K562 (cell line): ENCODE measurements around the gene PAQR8. TPM values are rescaled to one million over a fixed set of nuclear protein-coding genes. Genes with fewer than 3 reads are reported as not detected.

ENCODE experiments used
- ADNP ChIP-seq: fragments of 200-800 bp; sonication (Bioruptor generic); IDR thresholded peaks from 2 replicates; pipeline ENCODE4 v1.6.1; 2016; ENCODE audit warnings: missing genetic modification characterization, missing compliant biosample characterization
- BRD4 ChIP-seq: fragments of 200-600 bp; sonication (generic); IDR thresholded peaks from 2 replicates; pipeline ENCODE4 v1.6.1; 2017; ENCODE audit warnings: inconsistent platforms
- BRD9 ChIP-seq: fragments of 450-650 bp; IDR thresholded peaks from 2 replicates; pipeline ENCODE4 v1.6.1; 2018; ENCODE audit warnings: low read depth; ENCODE audit not compliant: partially characterized antibody
- CBX5 ChIP-seq: IDR thresholded peaks from 2 replicates; pipeline ENCODE4 v1.6.1; 2014; ENCODE audit warnings: low read depth, borderline replicate concordance
- CC2D1A ChIP-seq: fragments of 450-650 bp; IDR thresholded peaks from 2 replicates; pipeline ENCODE4 v1.6.1; 2017; ENCODE audit warnings: mild to moderate bottlenecking
- EWSR1 ChIP-seq: fragments of 450-650 bp; IDR thresholded peaks from 2 replicates; pipeline ENCODE4 v1.6.1; 2018; ENCODE audit warnings: borderline replicate concordance, mild to moderate bottlenecking, low read depth, moderate library complexity; ENCODE audit not compliant: partially characterized antibody
- GATAD2A ChIP-seq: fragments of 450-650 bp; IDR thresholded peaks from 2 replicates; pipeline ENCODE4 v1.6.1; 2017
- HDAC1 ChIP-seq, 2 experiments: fragments of 450-650 bp; IDR thresholded peaks; 2 replicates each; pipeline ENCODE4 v1.6.1; 2016 to 2017; ENCODE audit warnings: inconsistent platforms in 1 of 2, mild to moderate bottlenecking in 1 of 2, moderate library complexity in 1 of 2
- HLTF ChIP-seq: fragments of 450-650 bp; IDR thresholded peaks from 2 replicates; pipeline ENCODE4 v1.6.1; 2016
- ILK ChIP-seq: fragments of 450-650 bp; IDR thresholded peaks from 2 replicates; pipeline ENCODE4 v1.6.1; 2016; ENCODE audit warnings: missing genetic modification characterization, low read depth, mild to moderate bottlenecking, missing compliant biosample characterization, moderate library complexity, borderline replicate concordance
- NFXL1 ChIP-seq: fragments of 450-650 bp; formaldehyde crosslinking; IDR thresholded peaks from 2 replicates; pipeline ENCODE4 v1.4.0; 2021; ENCODE audit warnings: mild to moderate bottlenecking
- NR4A1 ChIP-seq, 2 experiments: fragments of 250-450 bp in 1 of 2; fragments of 450-650 bp in 1 of 2; sonication (Bioruptor Pico) in 1 of 2; IDR thresholded peaks; 2 replicates each; pipeline versions ENCODE4 v1.4.0 to v1.6.1; 2016 to 2020; ENCODE audit warnings: mild to moderate bottlenecking in 2 of 2, missing compliant biosample characterization in 1 of 2, missing genetic modification characterization in 1 of 2, moderate library complexity in 1 of 2
- PURB ChIP-seq: sonication (generic); formaldehyde crosslinking; IDR thresholded peaks from 2 replicates; pipeline ENCODE4 v1.9.0; 2021; ENCODE audit warnings: low read depth, mild to moderate bottlenecking, missing genetic modification reagents
- RBFOX2 ChIP-seq: fragments of 200-400 bp; formaldehyde crosslinking; IDR thresholded peaks from 2 replicates; pipeline ENCODE4 v1.6.1; 2017; ENCODE audit warnings: low read depth, mild to moderate bottlenecking, low read length, moderate library complexity
- RBM39 ChIP-seq: fragments of 200-400 bp; formaldehyde crosslinking; optimal IDR thresholded peaks from 2 replicates; pipeline ENCODE3; 2018; ENCODE audit warnings: low read depth, low read length
- SMAD1 ChIP-seq: fragments of 150-350 bp; IDR thresholded peaks from 2 replicates; pipeline ENCODE4 v1.6.1; 2014; ENCODE audit warnings: low read length, low read depth; ENCODE audit not compliant: partially characterized antibody
- SMAD2 ChIP-seq: fragments of 150-350 bp; IDR thresholded peaks from 2 replicates; pipeline ENCODE4 v1.6.1; 2014; ENCODE audit warnings: low read depth, mild to moderate bottlenecking, low read length
- TCF7 ChIP-seq: sonication (generic); IDR thresholded peaks from 2 replicates; pipeline ENCODE4 v1.6.1; 2016; ENCODE audit warnings: antibody characterized with exemption, borderline replicate concordance
- TSC22D4 ChIP-seq: fragments of 450-650 bp; IDR thresholded peaks from 2 replicates; pipeline ENCODE4 v1.6.1; 2016; ENCODE audit warnings: missing genetic modification characterization, missing biosample characterization, control low read depth
- ZFP36 ChIP-seq: fragments of 150-350 bp; IDR thresholded peaks from 2 replicates; pipeline ENCODE4 v1.6.1; 2018; ENCODE audit warnings: low read length, low read depth; ENCODE audit not compliant: partially characterized antibody
- ZKSCAN1 ChIP-seq: fragments of 150-350 bp; IDR thresholded peaks from 2 replicates; pipeline ENCODE4 v1.6.1; 2016; ENCODE audit warnings: low read depth, low read length
- polyA plus RNA-seq, 8 experiments: library from polyadenylated mRNA; depleted of rRNA in 4 of 8; stranded (reverse) in 5 of 8; unstranded in 3 of 8; fragments of >200 nt; fragmentation: Nextera tagmentation in 2 of 8; fragmentation: Illumina TruSeq in 1 of 8; extraction: Ambion mirVana in 2 of 8; extraction: Trizol in 1 of 8; gene quantifications; 2 replicates each; pipeline versions ENCODE4 v1.2.1 to v1.2.3, GENCODE V29; 2011 to 2014; ENCODE audit warnings: inconsistent platforms in 1 of 8, missing spikeins in 1 of 8
- total RNA-seq, 7 experiments: library from RNA; depleted of rRNA in 6 of 7; stranded (reverse); fragments of >200 nt in 6 of 7; fragmentation: Illumina TruSeq in 2 of 7; extraction: Trizol in 2 of 7; gene quantifications; 2 replicates each; pipeline versions ENCODE4 v1.2.1 to v1.2.3, GENCODE V29; 2011 to 2021; ENCODE audit warnings: low replicate concordance in 1 of 7
- TF ChIP-seq, protein P1 (sequence below), 2 experiments: fragments of 450-650 bp in 1 of 2; sonication (generic) in 1 of 2; formaldehyde crosslinking in 1 of 2; IDR thresholded peaks; 2 replicates each; pipeline versions ENCODE4 v1.7.1 to v1.9.0; 2016 to 2022; ENCODE audit warnings: inconsistent platforms in 1 of 2, mild to moderate bottlenecking in 1 of 2, missing genetic modification reagents in 1 of 2

The PAQR8 gene
- total and polyA plus RNA-seq, 9 of the 15 experiments (the other 6 are each of a cell fraction or from before 2014, with no cell fraction given) = 1.4 to 10.2 (median 3.5) TPM

DNA sequence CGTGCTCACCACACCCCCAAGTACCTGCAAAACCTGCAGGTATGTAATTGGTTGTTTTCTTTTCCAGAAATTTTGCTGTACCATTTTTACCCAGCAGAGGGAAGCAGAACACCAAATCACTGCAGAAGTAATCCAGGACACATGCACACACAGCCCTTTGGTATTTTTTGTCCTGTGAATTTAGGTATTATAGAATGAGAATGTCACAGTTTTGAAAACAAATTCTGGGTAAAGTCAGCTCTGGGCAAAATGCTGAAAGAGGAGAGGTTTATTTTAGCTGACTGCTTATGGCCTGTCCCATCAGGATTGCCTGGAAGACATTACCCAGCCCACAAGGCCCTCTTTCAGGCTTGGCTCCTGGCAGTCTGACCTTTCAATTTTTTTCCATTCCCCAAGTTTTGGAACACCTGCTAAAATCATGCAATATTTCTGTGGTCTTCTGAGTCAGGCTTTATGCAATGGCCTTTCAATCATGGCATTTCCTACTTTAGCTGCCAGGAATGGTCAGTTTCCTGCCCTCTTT lies 54.7 kb downstream of the PAQR8 start (continued):
- TF ChIP-seq, protein P1, sequence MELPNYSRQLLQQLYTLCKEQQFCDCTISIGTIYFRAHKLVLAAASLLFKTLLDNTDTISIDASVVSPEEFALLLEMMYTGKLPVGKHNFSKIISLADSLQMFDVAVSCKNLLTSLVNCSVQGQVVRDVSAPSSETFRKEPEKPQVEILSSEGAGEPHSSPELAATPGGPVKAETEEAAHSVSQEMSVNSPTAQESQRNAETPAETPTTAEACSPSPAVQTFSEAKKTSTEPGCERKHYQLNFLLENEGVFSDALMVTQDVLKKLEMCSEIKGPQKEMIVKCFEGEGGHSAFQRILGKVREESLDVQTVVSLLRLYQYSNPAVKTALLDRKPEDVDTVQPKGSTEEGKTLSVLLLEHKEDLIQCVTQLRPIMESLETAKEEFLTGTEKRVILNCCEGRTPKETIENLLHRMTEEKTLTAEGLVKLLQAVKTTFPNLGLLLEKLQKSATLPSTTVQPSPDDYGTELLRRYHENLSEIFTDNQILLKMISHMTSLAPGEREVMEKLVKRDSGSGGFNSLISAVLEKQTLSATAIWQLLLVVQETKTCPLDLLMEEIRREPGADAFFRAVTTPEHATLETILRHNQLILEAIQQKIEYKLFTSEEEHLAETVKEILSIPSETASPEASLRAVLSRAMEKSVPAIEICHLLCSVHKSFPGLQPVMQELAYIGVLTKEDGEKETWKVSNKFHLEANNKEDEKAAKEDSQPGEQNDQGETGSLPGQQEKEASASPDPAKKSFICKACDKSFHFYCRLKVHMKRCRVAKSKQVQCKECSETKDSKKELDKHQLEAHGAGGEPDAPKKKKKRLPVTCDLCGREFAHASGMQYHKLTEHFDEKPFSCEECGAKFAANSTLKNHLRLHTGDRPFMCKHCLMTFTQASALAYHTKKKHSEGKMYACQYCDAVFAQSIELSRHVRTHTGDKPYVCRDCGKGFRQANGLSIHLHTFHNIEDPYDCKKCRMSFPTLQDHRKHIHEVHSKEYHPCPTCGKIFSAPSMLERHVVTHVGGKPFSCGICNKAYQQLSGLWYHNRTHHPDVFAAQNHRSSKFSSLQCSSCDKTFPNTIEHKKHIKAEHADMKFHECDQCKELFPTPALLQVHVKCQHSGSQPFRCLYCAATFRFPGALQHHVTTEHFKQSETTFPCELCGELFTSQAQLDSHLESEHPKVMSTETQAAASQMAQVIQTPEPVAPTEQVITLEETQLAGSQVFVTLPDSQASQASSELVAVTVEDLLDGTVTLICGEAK (IDR thresholded peaks at IDR 0.05) = no peak
- TF ChIP-seq, protein P1 (CRISPR knock-in tag; IDR thresholded peaks at IDR 0.05) = no peak
- TF ChIP-seq RBFOX2 (no peak), BRD9 (no peak), SMAD1 (no peak), SMAD2 (no peak), TCF7 (0 out of 2 replicates have a peak, but pooled peaks have one; percentile 4), TSC22D4 (no peak), BRD4 (no peak), ZKSCAN1 (no peak), ADNP (no peak), CC2D1A (peak; percentile 71; the same call in 1 of the 2 replicates), EWSR1 (no peak), NFXL1 (CRISPR knock-in tag) (no peak), NR4A1 (CRISPR knock-in tag; IDR thresholded peaks at IDR 0.05) (no peak), NR4A1 (tag; IDR thresholded peaks at IDR 0.05) (no peak), HDAC1 (IDR thresholded peaks at IDR 0.05) (no peak), RBM39 (no peak), HLTF (no peak), PURB (no peak), CBX5 (no peak), GATAD2A (no peak), ILK (no peak), ZFP36 (no peak)
